Activated gamma-delta T cell treated with Interleukin-2 at 50 U/mL for 16 hours (primary cell): Measurements from ENCODE around the gene EDN2.

Experiments used
- DNase-seq: peaks from one replicate; pipeline ENCODE4 v3.0.0-alpha.2; 2020

The EDN2 gene

GRCh38 chr1:41516168-41517061, 31.9 kb upstream of the EDN2 start:
- DNase-seq: peak; percentile 45

GRCh38 chr1:41515778-41516167, 31.3 kb upstream of the EDN2 start:
- DNase-seq: no peak

GRCh38 chr1:41515131-41515678, 30.7 kb upstream of the EDN2 start:
- DNase-seq: no peak

- DNase-seq: no peak
These were observed 29.9 kb upstream of the EDN2 start for GRCh38 chr1:41514381-41514780.

GRCh38 chr1:41513383-41513735, 28.9 kb upstream of the EDN2 start:
- DNase-seq: no peak

GRCh38 chr1:41512701-41513382, 28.4 kb upstream of the EDN2 start:
- no peak for DNase-seq

GRCh38 chr1:41511239-41511540, 26.7 kb upstream of the EDN2 start:
- no peak for DNase-seq

GRCh38 chr1:41510531-41511238, 26.2 kb upstream of the EDN2 start:
- no peak for DNase-seq

GRCh38 chr1:41509270-41509671, 24.8 kb upstream of the EDN2 start:
- DNase-seq: no peak

GRCh38 chr1:41508290-41508689, 23.8 kb upstream of the EDN2 start:
- DNase-seq: no peak

- DNase-seq: no peak
These were observed 23.4 kb upstream of the EDN2 start for GRCh38 chr1:41507836-41508235.

GRCh38 chr1:41507110-41507720, 22.7 kb upstream of the EDN2 start:
- no peak for DNase-seq

- no peak for DNase-seq
These were observed 19.9 kb upstream of the EDN2 start for GRCh38 chr1:41504114-41505035.

- DNase-seq: no peak
These were observed 19.1 kb upstream of the EDN2 start for GRCh38 chr1:41503538-41504113.

- no peak for DNase-seq
These were observed 18.4 kb upstream of the EDN2 start for GRCh38 chr1:41502912-41503311.

- DNase-seq: no peak
These were observed 17.1 kb upstream of the EDN2 start for GRCh38 chr1:41501581-41501980.

GRCh38 chr1:41500781-41501518, 16.5 kb upstream of the EDN2 start:
- DNase-seq: no peak

- DNase-seq: no peak
These were observed 15.9 kb upstream of the EDN2 start for GRCh38 chr1:41500378-41500777.

GRCh38 chr1:41499591-41499990, 15.1 kb upstream of the EDN2 start:
- no peak for DNase-seq

- DNase-seq: no peak
These were observed 14.3 kb upstream of the EDN2 start for GRCh38 chr1:41498804-41499203.

- no peak for DNase-seq
These were observed 13.9 kb upstream of the EDN2 start for GRCh38 chr1:41498391-41498790.
